Left ventricle myocardium superior (tissue), 1 donor: ENCODE results near the gene ZC2HC1C. TPM values are rescaled to one million over a fixed set of nuclear protein-coding genes. Genes with fewer than 3 reads are reported as not detected.
"Not testable (repeated sequence)": the region's sequence is repeated elsewhere in the genome, so short reads cannot be mapped to it uniquely, and the experiment has no call there.

Experiments
- ATAC-seq: fragments of 200-7000 bp; cut with Tn5 transposase; one replicate; pipeline ENCODE4 v1.9.1; 2020; ENCODE audit warnings: mild to moderate bottlenecking, moderate library complexity
- DNase-seq: peaks from one replicate; pipeline ENCODE4 v3.0.0-alpha.2; 2020
- intact Hi-C: fragments of 100-400 bp; cut with micrococcal nuclease; formaldehyde crosslinking; loops from one replicate; pipeline ENCODE4 v1.11.0; 2022
- total RNA-seq: library from RNA; stranded (reverse); fragmentation: NEBNext Ultra II Directional; extraction: Animal tissue kit (Norgen Biotek cat#: 25700); gene quantifications from one replicate; pipeline ENCODE4 v1.2.1, GENCODE V29; 2021
- donor health status: DM: no; HTN: yes; CAD: no; lungs with severe emphysema.

Gene ZC2HC1C
- total RNA-seq, 1 donor from 2014 or later = 14.0 TPM

DNA sequence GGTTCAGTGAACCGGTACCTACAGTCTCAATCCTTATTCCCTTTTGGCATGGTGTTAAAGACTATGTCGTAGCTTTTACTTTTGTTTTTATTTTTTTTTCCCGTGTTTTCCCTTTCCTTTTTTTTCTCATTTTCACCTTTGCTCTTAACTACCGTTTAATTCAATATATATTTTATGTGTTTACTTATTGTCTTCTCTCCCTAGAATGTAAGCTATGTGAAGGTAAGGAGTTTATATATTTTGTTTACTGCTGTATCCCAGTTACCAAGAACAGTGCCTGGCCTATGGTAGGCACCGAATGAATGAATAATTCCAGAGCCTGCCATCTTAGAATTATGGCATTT, 17.9 kb upstream of the ZC2HC1C start:
- intact Hi-C loops = no loop called here
- no peak for ATAC-seq
- DNase-seq = no peak

- DNase-seq (no peak), ATAC-seq (no peak)
- intact Hi-C loops = no loop called here
These were observed 15.8 kb upstream of the ZC2HC1C start for GRCh38 chr14:75053396-75054291.

GRCh38 chr14:75054421-75054820, 15.0 kb upstream of the ZC2HC1C start:
- intact Hi-C loops = no loop called here
- DNase-seq (no peak), ATAC-seq (no peak)

GRCh38 chr14:75059642-75060041, 9.8 kb upstream of the ZC2HC1C start:
- intact Hi-C loops = no loop called here
- DNase-seq = no peak
- no peak for ATAC-seq

DNA sequence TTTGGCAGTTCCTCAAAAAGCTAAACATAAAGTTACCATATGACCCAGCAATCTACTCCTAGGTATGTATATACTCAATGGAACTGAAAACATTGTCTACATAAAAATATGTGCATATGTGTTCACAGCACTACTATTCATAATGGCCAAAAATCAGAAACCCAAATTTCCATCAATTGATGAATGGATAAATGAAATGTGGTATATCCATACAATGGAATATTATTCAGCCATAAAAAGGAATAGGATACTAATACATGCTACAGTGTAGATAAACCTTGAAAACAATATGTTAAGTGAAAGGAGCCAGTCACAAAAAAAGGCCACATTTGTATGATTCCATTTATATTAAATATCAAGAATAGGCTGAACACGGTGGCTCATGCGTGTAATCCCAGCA, 9.0 kb upstream of the ZC2HC1C start:
- DNase-seq (no peak), ATAC-seq (no peak)
- intact Hi-C loops = no loop called here

- DNase-seq = no peak
- ATAC-seq = no peak
- intact Hi-C loops = no loop called here
These were observed 6.4 kb upstream of the ZC2HC1C start for GRCh38 chr14:75063013-75063412.

GRCh38 chr14:75063491-75064204, 5.8 kb upstream of the ZC2HC1C start, which contains the start of gene ACYP1:
Gene ACYP1 (minus strand): TSS chr14:75064024. CDS start chr14:75063553, 471 bp downstream.
- intact Hi-C loops = no loop called here
- ATAC-seq (peak; percentile 93), DNase-seq (peak; percentile 95)

DNA sequence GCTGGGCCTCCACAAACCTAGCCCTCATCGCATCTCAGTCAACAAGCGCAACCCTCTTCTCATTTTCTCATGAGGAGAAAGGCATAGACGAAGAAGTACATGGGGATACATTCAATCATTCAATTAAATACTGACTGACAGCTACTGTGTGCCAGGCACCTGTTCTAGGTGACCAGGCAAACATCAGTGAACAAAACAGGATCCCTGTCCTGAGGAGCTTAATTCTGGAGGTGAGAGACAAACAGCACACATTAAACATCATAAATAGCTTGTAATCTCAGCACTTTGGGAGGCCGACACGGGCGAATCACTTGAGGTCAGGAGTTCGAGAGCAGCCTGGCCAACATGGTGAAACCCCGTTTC, 5.3 kb upstream of the ZC2HC1C start:
- ATAC-seq = no peak
- intact Hi-C loops = no loop called here

DNA sequence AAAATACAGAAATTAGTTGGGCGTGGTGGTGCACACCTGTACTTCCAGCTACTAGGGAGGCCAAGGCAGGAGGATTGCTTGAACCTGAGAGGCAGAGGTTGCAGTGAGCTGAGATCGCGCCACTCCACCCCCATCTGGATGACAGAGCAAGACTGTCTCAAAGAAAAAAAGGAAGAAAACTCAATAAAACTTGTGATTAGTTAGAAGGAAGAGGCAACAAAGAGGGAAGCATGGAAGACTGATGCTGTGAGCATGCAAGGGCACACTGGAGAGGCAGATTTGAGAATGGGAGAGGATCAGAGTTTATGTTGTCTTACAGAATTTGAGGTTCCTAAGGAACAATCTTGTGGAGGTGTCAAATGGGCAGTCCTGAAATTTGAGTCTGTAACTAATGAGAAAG, 2.8 kb upstream of the ZC2HC1C start:
- DNase-seq (no peak), ATAC-seq (no peak)
- intact Hi-C loops = no loop called here

More for the DNA sequence above, 5.3 kb upstream of the ZC2HC1C start:
- DNase-seq = no peak

DNA sequence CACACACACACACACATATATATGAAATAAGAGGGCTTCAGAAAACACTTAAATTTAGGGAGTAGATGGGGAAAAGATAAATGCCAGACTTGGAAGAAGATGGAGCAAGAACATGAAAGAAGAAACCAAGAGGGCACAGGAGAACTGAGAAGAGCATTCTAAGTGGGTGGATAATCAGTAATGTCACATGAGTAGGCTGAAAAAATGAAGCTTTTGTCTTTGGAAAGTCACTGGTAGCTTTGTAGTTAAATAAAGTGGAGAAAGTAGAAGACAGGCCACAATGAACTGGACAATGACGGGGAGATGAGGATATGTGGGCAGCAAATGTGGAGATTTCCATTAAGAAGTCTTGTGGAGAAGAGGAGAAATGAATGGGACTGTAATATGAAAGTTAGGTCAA, 2.2 kb upstream of the ZC2HC1C start:
- ATAC-seq (no peak), DNase-seq (no peak)
- intact Hi-C loops = no loop called here

- DNase-seq, intact Hi-C loops, ATAC-seq: not testable (repeated sequence)
These were observed 1.7 kb upstream of the ZC2HC1C start for GRCh38 chr14:75067765-75068164.

- intact Hi-C loops = no loop called here
- ATAC-seq (peak; percentile 0), DNase-seq (no peak)
These were observed 934 bp upstream of the ZC2HC1C start for GRCh38 chr14:75068294-75069120.

- no peak for DNase-seq
- ATAC-seq = peak; percentile 21
- intact Hi-C loops = loop anchor here (10.0 kb wide), 1 partner anchor 125 kb away; no protein-coding TSS in a partner anchor
These were observed 337 bp downstream of the ZC2HC1C start for GRCh38 chr14:75069811-75070145.

- intact Hi-C loops = loop anchor here (10.0 kb wide), 1 partner anchor 126 kb away; no protein-coding TSS in a partner anchor
- no peak for ATAC-seq
These were observed 942 bp downstream of the ZC2HC1C start for GRCh38 chr14:75070383-75070782.

GRCh38 chr14:75077794-75078193, 8.4 kb downstream of the ZC2HC1C start:
- DNase-seq (no peak), ATAC-seq (no peak)
- intact Hi-C loops = loop anchor here (10.0 kb wide), 1 partner anchor 133 kb away; no protein-coding TSS in a partner anchor

More at GRCh38 chr14:75070383-75070782, 942 bp downstream of the ZC2HC1C start:
- no peak for DNase-seq

GRCh38 chr14:75079521-75079920, 10.1 kb downstream of the ZC2HC1C start:
- ATAC-seq (no peak), DNase-seq (no peak)
- intact Hi-C loops = loop anchor here (10.0 kb wide), 1 partner anchor 135 kb away; no protein-coding TSS in a partner anchor

GRCh38 chr14:75081660-75082229, 12.3 kb downstream of the ZC2HC1C start:
- intact Hi-C loops = loop anchor here (10.0 kb wide), 1 partner anchor 167 kb away; no protein-coding TSS in a partner anchor
- DNase-seq (no peak), ATAC-seq (peak; percentile 19)

DNA sequence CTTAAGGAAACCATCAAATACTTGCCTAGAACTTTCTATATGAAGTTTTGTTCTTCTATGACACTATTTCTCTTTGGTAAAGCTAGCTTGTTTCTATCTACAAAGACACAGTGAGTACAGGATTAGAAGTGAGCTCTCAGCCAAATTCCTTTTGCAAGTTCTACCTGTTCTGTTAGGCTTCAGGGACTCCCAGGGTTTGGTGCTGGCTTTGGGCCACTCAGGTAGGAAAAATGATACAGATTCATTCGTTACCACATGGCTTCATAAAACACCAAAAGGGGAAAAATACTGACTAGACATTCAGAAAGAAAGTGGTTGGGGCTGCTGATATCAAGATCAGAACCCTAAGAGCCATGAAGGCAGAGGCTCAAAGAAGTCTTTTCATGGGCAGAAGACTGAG, 13.8 kb downstream of the ZC2HC1C start:
- intact Hi-C loops = loop anchor here (10.0 kb wide), 1 partner anchor 168 kb away; no protein-coding TSS in a partner anchor
- no peak for ATAC-seq
- DNase-seq = no peak

- intact Hi-C loops = loop anchor here (10.0 kb wide), 1 partner anchor 170 kb away; no protein-coding TSS in a partner anchor
- DNase-seq = no peak
- ATAC-seq = no peak
These were observed 15.1 kb downstream of the ZC2HC1C start for GRCh38 chr14:75084513-75084912.
